SU-DHL-6 (cell line): ENCODE results near the gene IL4R.

ENCODE experiments used
- H2AFZ ChIP-seq: fragments of 200-600 bp; sonication (generic); 2 replicates; pipeline ENCODE4 v1.6.1; 2014; ENCODE audit warnings: low read depth, mild to moderate bottlenecking, moderate library complexity, mixed read lengths, antibody characterized with exemption, low read length; ENCODE audit not compliant: severe bottlenecking
- H3F3A ChIP-seq: fragments of 200-600 bp; shearing (Covaris generic); 2 replicates; pipeline ENCODE4 v1.6.0; 2016; ENCODE audit warnings: antibody characterized with exemption, mild to moderate bottlenecking; ENCODE audit not compliant: insufficient read depth
- H3K27ac ChIP-seq: fragments of 200-600 bp; sonication (generic); 2 replicates; pipeline ENCODE4 v1.5.1; 2016; ENCODE audit warnings: low read depth, mild to moderate bottlenecking, low read length, moderate library complexity, mixed read lengths
- H3K27me3 ChIP-seq: fragments of 200-600 bp; sonication (generic), shearing (Covaris generic); 2 replicates; pipeline ENCODE4 v1.6.0; 2014; ENCODE audit warnings: mild to moderate bottlenecking, low read length
- H3K36me3 ChIP-seq: fragments of 200-600 bp; sonication (generic); 2 replicates; pipeline ENCODE4 v1.6.1; 2014; ENCODE audit warnings: mild to moderate bottlenecking, low read length, mixed read lengths
- H3K4me2 ChIP-seq: fragments of 300-600, 200-600 bp; shearing (Covaris generic), sonication (generic); 2 replicates; pipeline ENCODE4 v1.6.0; 2014; ENCODE audit warnings: low read length, low read depth, mild to moderate bottlenecking; ENCODE audit not compliant: poor library complexity, severe bottlenecking
- H3K4me3 ChIP-seq: fragments of 200-600 bp; sonication (generic); 2 replicates; pipeline ENCODE4 v1.5.1; 2014; ENCODE audit warnings: antibody characterized with exemption, low read length, mild to moderate bottlenecking, mixed read lengths; ENCODE audit not compliant: insufficient read depth, poor library complexity, severe bottlenecking
- H3K79me2 ChIP-seq: fragments of 200-600 bp; sonication (generic); 2 replicates; pipeline ENCODE4 v1.6.1; 2014; ENCODE audit warnings: mild to moderate bottlenecking, low read length, moderate library complexity; ENCODE audit not compliant: insufficient read depth
- H3K9ac ChIP-seq: fragments of 200-600 bp; sonication (generic); 2 replicates; pipeline ENCODE4 v1.7.0; 2014; ENCODE audit warnings: mild to moderate bottlenecking, low read length
- H3K9me2 ChIP-seq: fragments of 200-600 bp; sonication (generic); replicated peaks from 2 replicates; pipeline ENCODE4 v1.6.1; 2014; ENCODE audit warnings: low read length; ENCODE audit not compliant: insufficient read depth
- H3K9me3 ChIP-seq: fragments of 200-600 bp; sonication (generic); 2 replicates; pipeline ENCODE4 v1.6.1; 2014; ENCODE audit warnings: low read length, mixed read lengths; ENCODE audit not compliant: insufficient read depth
- H4K20me1 ChIP-seq: fragments of 200-600 bp; sonication (generic); 2 replicates; pipeline ENCODE4 v1.6.1; 2014; ENCODE audit warnings: low read depth, mild to moderate bottlenecking, antibody characterized with exemption, low read length, moderate library complexity, mixed read lengths
- EZH2phosphoT487 ChIP-seq: fragments of 200-600 bp; sonication (generic), shearing (Covaris generic); conservative IDR thresholded peaks from 2 replicates; pipeline ENCODE4 v1.6.1; 2018; ENCODE audit warnings: mild to moderate bottlenecking, antibody characterized with exemption, low read length, moderate library complexity, mixed read lengths
- TF ChIP-seq, protein P1 (sequence below): fragments of 200-600 bp; sonication (generic); IDR thresholded peaks from one replicate; pipeline ENCODE4 v1.5.1; 2017; ENCODE audit warnings: antibody characterized with exemption, mild to moderate bottlenecking, low read length, moderate library complexity; ENCODE audit not compliant: insufficient read depth, poor library complexity, severe bottlenecking

Gene IL4R

DNA sequence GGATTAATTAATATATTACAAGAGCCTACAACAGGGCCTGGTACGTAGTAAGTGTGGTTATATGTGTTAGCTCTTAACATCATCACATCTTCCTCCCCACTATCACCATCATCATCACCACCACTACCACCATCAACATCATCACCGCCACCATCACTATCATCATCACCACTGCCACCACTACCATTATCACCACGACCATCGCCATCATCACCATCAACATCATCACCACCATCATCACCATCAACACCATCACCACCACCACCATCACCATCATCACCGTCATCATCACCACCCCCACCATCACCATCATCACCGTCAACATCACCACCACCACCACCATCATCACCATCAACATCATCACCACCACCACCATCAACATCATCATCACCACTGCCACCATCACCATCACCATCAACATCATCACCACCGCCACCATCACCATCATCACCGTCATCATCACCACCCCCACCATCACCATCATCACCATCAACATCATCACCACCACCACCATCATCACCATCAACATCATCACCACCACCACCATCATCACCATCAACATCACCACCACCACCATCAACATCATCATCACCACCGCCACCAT is 7.8 kb upstream of the IL4R start:
- no peak overlapping the region for H3K4me3 ChIP-seq
- H3K9me3 ChIP-seq, result peaks cover 4% of the 10 kb centered on the region; the same call in 1 of the 2 replicates
- H3K27ac ChIP-seq, result no peak overlapping the region
- H2AFZ ChIP-seq, result no peak overlapping the region
- no peaks in the 10 kb centered on the region for H3K36me3 ChIP-seq
- no peak overlapping the region for H3K4me2 ChIP-seq
- H3K9ac ChIP-seq, result no peak overlapping the region
- H3K27me3 ChIP-seq, result no peaks in the 10 kb centered on the region
- H3F3A ChIP-seq, result peaks cover 33% of the 10 kb centered on the region
- no peaks in the 10 kb centered on the region for H3K79me2 ChIP-seq
- H4K20me1 ChIP-seq, result no peaks in the 10 kb centered on the region
- H3K9me2 ChIP-seq, result no peaks in the 10 kb centered on the region
- TF ChIP-seq, protein P1, sequence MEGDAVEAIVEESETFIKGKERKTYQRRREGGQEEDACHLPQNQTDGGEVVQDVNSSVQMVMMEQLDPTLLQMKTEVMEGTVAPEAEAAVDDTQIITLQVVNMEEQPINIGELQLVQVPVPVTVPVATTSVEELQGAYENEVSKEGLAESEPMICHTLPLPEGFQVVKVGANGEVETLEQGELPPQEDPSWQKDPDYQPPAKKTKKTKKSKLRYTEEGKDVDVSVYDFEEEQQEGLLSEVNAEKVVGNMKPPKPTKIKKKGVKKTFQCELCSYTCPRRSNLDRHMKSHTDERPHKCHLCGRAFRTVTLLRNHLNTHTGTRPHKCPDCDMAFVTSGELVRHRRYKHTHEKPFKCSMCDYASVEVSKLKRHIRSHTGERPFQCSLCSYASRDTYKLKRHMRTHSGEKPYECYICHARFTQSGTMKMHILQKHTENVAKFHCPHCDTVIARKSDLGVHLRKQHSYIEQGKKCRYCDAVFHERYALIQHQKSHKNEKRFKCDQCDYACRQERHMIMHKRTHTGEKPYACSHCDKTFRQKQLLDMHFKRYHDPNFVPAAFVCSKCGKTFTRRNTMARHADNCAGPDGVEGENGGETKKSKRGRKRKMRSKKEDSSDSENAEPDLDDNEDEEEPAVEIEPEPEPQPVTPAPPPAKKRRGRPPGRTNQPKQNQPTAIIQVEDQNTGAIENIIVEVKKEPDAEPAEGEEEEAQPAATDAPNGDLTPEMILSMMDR, result no peak
- TF ChIP-seq EZH2phosphoT487, result no peak

DNA sequence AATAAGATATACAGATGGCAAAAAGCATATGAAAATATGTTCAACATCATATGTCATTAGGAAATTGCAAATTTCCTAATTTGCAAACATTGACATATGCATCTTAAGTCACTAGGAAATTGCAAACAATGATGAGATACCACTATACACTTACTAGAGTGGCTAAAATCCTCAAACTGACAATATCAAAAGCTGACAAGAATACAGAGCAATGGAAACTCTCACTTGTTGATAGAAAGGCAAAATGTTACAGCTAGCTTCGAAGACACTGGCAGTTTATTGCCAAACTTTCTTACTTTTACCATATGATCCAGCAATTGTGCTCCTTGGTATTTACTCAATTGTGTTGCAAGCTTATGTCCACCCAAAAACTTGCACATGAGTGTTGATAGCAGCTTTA is 5.0 kb upstream of the IL4R start:
- Histone ChIP-seq H3F3A (peaks cover 10% of the 10 kb centered on the region; the same call in 1 of the 2 replicates), H2AFZ (no peak overlapping the region), H4K20me1 (no peaks in the 10 kb centered on the region), H3K36me3 (no peaks in the 10 kb centered on the region), H3K79me2 (no peaks in the 10 kb centered on the region), H3K9ac (no peak overlapping the region), H3K4me2 (no peak overlapping the region), H3K27ac (no peak overlapping the region), H3K9me2 (no peaks in the 10 kb centered on the region), H3K4me3 (no peak overlapping the region), H3K27me3 (no peaks in the 10 kb centered on the region), H3K9me3 (peaks cover 4% of the 10 kb centered on the region; the same call in 1 of the 2 replicates)
- no peak for TF ChIP-seq EZH2phosphoT487
- TF ChIP-seq, protein P1, result no peak

DNA sequence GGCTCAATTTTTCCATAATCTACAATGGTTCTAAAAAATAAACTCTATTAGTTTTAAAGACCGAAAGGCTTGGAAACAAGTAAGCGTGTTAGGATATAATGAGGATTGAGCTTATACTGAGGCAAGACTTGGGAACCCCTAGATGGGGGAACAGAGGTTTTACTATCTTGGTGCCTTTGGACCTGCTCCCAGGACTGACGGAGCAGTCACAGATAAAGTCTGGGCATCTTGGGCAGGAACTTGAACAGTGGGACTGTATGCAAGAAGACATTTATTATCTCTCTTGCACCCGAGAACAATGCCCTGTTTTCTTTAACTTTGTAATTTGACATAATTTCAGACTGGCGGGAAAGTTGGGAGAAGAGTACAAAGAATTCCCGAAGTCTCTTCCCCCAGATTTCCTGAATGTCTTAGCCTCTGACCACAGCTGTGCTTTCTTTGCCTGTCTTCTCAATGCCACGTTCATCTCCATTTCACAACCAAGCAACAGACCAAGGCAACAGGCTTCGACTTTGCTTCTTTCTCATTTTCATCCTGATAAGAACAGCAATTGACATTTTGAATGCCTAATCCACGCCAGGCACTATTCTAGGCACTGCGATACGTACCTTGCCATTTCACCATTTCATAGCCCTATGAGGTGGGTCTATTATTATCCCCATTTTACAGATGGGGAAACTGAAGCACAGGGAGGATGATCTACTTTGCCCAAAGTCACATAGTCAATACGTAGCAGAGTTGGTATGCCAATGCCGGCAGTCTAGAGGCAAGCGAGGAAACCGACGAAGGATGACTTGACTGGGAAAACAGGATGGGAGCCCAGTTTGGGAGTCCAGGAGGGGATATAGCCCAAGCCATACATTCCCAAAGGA is 3.0 kb upstream of the IL4R start:
- no peaks in the 10 kb centered on the region for H3K36me3 ChIP-seq
- peaks cover 9% of the 10 kb centered on the region; the same call in 1 of the 2 replicates for H3F3A ChIP-seq
- peaks cover 20% of the 10 kb centered on the region for H3K79me2 ChIP-seq
- H3K9me3 ChIP-seq, result peaks cover 4% of the 10 kb centered on the region; the same call in 1 of the 2 replicates
- TF ChIP-seq, protein P1, result no peak
- TF ChIP-seq EZH2phosphoT487, result no peak
- no peak overlapping the region for H3K4me2 ChIP-seq
- no peaks in the 10 kb centered on the region for H3K9me2 ChIP-seq
- H4K20me1 ChIP-seq, result no peaks in the 10 kb centered on the region
- H2AFZ ChIP-seq, result no peak overlapping the region
- no peak overlapping the region for H3K4me3 ChIP-seq
- H3K27ac ChIP-seq, result no peak overlapping the region
- no peak overlapping the region for H3K9ac ChIP-seq
- no peaks in the 10 kb centered on the region for H3K27me3 ChIP-seq
